Cardiac fibroblast (primary cell): ENCODE results near the gene PTPN2.

Experiments
- DNase-seq, 2 donors: peaks; one replicate each; pipeline versions ENCODE4 v3.0.0 to v3.0.0-alpha.2; 2010; ENCODE audit warnings: low read depth in 2 of 2
- H3K4me3 ChIP-seq, 2 donors: replicated peaks in 1 of 2; 1 replicate in 1 of 2; 2 replicates in 1 of 2; pipeline ENCODE4 v1.5.1; 2011; ENCODE audit warnings: low read depth in 2 of 2, low read length in 2 of 2, mild to moderate bottlenecking in 2 of 2, moderate library complexity in 1 of 2
- TF ChIP-seq, protein P1 (sequence below): IDR thresholded peaks from one replicate; pipeline ENCODE4 v1.5.1; 2011; ENCODE audit warnings: low read depth, mild to moderate bottlenecking, low read length, inconsistent platforms

The PTPN2 gene

DNA sequence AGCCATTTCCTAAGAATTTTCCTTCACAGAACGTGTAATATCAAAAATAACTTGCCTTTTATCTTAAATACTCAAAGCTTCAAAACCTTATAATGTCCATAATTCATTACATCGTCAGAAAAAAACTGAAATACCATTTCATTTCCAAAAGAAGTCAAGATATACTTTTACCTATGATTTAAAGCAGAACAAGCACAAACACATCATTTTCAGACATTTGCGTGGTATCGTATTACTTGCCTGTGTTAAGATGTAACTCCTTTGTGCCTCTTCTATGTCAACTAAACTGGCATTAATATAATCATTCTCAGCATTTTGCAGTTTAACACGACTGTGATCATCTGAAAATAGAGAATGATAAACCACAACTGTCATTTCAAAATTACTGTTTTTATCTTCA lies 47.5 kb downstream of the PTPN2 start:
- H3K4me3 ChIP-seq = no peak overlapping the region
- no peak for DNase-seq
- TF ChIP-seq, protein P1, sequence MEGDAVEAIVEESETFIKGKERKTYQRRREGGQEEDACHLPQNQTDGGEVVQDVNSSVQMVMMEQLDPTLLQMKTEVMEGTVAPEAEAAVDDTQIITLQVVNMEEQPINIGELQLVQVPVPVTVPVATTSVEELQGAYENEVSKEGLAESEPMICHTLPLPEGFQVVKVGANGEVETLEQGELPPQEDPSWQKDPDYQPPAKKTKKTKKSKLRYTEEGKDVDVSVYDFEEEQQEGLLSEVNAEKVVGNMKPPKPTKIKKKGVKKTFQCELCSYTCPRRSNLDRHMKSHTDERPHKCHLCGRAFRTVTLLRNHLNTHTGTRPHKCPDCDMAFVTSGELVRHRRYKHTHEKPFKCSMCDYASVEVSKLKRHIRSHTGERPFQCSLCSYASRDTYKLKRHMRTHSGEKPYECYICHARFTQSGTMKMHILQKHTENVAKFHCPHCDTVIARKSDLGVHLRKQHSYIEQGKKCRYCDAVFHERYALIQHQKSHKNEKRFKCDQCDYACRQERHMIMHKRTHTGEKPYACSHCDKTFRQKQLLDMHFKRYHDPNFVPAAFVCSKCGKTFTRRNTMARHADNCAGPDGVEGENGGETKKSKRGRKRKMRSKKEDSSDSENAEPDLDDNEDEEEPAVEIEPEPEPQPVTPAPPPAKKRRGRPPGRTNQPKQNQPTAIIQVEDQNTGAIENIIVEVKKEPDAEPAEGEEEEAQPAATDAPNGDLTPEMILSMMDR = no peak

DNA sequence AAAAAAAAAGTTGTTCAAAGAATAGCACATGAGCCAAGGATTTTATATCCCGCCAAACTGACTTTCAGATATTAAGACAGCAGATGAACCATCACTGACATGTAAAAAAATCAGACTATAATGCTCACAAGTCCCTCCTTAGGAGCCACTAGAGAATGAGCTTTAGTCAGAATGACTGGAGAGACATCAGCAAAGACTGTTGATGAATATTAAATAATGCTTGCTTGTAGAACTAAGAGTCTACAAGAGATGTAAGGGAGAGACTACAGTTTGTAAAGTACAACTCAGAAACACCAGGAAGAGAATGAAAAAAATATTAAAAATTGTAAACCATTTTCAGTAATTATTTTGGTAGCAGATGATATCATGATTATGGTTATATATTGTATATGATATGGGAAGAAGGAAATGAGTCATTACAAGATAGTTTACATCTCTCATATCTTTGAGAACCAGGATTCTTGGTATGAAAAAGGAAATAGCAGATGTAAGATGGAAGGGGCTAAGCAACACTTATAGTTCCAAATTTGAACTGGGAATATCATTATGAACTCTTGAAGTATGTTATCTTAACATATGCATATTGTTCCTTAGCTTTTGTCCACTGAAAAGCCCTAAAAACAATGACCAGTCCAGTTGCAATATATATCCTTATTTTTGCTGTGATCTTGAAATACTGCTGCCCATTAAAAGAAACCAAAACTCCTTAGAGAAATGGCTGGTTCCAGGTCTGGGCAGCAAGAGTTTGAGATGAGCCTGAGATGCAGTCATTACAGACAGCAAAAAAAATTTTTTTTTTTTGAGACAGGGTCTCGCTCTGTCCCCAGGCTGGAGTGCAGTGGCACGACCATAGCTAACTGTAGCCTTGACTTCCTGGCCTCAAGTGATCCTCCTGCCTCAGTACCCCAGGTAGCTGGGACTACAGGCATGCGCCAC lies 55.7 kb downstream of the PTPN2 start:
- DNase-seq = no peak
- TF ChIP-seq, protein P1 = no peak
- no peak overlapping the region for H3K4me3 ChIP-seq

DNA sequence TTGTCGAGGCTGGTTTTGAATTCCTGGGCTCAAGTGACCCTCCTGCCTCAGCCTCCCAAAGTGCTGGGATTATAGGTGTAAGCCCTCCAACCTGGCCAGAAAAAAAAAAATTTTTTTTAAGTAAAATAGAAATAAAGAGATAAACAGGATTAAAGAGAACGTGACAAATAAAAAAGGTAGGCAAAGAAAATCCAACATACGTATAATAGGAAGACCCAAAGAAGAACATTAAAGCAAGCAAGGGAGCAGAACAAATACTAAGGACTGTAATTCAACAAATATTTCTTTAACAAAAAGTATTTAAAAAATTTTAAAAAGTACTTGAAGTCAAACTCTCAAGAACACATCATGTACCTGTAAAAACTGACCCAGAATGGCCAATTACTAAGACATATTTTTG lies 56.4 kb downstream of the PTPN2 start:
- DNase-seq = no peak

DNA sequence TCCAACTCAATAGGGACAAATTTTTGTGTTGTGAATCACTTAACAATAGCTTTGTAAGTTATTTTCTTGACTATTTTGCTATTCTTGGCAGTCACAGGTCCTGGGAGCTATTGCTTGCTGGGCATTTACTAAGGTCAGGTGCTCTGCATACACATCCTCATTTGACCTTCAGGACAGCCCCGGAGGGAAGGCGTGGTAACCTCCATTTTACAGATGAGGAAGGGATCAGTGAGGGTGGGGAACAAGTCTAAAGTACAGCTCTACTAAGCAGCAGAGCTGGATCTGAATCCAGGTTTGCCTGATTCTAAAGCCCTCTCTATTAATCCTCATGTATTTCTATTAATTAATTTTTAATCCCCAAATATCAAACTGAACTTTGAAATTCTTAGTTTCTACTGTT lies 58.8 kb downstream of the PTPN2 start:
- no peak overlapping the region for H3K4me3 ChIP-seq
- TF ChIP-seq, protein P1 = no peak
- no peak for DNase-seq

More for the DNA sequence above, 56.4 kb downstream of the PTPN2 start:
- TF ChIP-seq, protein P1 = no peak
- no peak overlapping the region for H3K4me3 ChIP-seq

DNA sequence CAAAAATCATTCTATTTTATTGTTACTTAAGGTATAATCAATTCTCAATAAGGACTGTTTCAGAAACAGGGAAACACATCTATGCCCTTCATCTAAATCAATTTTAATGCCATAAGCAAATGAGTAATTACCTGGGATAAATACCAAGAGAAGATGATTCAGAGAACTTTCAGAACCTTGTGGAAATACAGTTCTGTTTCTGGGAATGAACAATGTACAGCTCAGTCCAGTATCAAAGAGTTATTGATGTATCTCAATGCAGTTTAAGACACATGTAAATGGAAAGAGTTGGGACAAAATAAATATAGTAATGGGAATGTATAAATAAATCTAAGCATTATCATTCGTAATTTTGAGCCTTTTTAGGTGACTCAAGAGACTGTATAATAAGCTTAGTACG lies 60.1 kb downstream of the PTPN2 start:
- DNase-seq = no peak
- H3K4me3 ChIP-seq = no peak overlapping the region
- TF ChIP-seq, protein P1 = no peak

DNA sequence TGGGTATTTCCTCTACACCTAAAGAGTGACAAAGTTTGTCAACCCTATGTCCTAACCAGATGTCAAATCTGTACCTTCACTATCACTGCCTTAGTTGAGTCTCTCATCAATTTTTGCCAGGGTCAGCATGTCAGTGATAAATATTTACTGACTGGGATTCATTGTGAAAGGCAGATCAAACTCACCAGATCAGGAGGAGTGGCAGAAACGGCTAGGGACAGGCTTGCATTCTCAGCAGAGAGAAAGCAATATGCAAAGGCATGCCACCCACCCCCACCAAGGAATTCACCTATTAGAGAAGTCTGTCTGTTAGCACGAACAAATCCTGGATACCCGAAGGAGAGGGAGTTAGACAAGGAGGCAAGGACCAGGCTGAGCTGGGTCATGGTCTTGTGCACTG lies 62.6 kb downstream of the PTPN2 start:
- H3K4me3 ChIP-seq = no peak overlapping the region

More for the DNA sequence above, 62.6 kb downstream of the PTPN2 start:
- TF ChIP-seq, protein P1 = no peak
- DNase-seq = no peak
